Smooth muscle cell (in vitro differentiated cells): ENCODE data around the gene MCF2L. TPM values are rescaled to one million over a fixed set of nuclear protein-coding genes. Genes with fewer than 3 reads are reported as not detected.

ENCODE experiments used
- DNase-seq: peaks from one replicate; lab custom pipeline; 2025; ENCODE audit not compliant: unreplicated experiment; lab: John Stamatoyannopoulos, UW
- H2AFZ ChIP-seq: fragments of 200-600 bp; sonication (generic); 2 replicates; pipeline ENCODE4 v1.6.0; 2016; ENCODE audit warnings: antibody characterized with exemption, low read depth, mild to moderate bottlenecking
- H3F3A ChIP-seq: fragments of 200-600 bp; sonication (generic); 2 replicates; pipeline ENCODE4 v1.6.0; 2017; ENCODE audit warnings: antibody characterized with exemption, low read depth
- H3K27ac ChIP-seq: fragments of 200-600 bp; sonication (generic); 2 replicates; pipeline ENCODE4 v1.5.1; 2016; ENCODE audit warnings: low read depth, mild to moderate bottlenecking
- H3K27me3 ChIP-seq: fragments of 200-600 bp; sonication (generic); 2 replicates; pipeline ENCODE4 v1.6.1; 2016; ENCODE audit warnings: low read depth, mild to moderate bottlenecking
- H3K36me3 ChIP-seq: fragments of 200-600 bp; sonication (generic); 2 replicates; pipeline ENCODE4 v1.5.1; 2016; ENCODE audit warnings: low read depth
- H3K4me1 ChIP-seq: fragments of 200-600 bp; sonication (generic); 2 replicates; pipeline ENCODE4 v1.5.1; 2016; ENCODE audit warnings: low read depth
- H3K4me2 ChIP-seq: fragments of 200-600 bp; sonication (generic); 2 replicates; pipeline ENCODE4 v1.6.0; 2016; ENCODE audit warnings: mild to moderate bottlenecking
- H3K4me3 ChIP-seq: fragments of 200-600 bp; sonication (generic); 2 replicates; pipeline ENCODE4 v1.5.1; 2016; ENCODE audit warnings: mild to moderate bottlenecking
- H3K79me2 ChIP-seq: fragments of 200-600 bp; sonication (generic); 2 replicates; pipeline ENCODE4 v1.6.0; 2016; ENCODE audit warnings: low read depth, mild to moderate bottlenecking
- H3K9ac ChIP-seq: fragments of 200-600 bp; sonication (generic); 2 replicates; pipeline ENCODE4 v1.6.0; 2016; ENCODE audit warnings: low read depth
- H3K9me3 ChIP-seq: fragments of 200-600 bp; sonication (generic); replicated peaks from 2 replicates; pipeline ENCODE4 v1.5.1; 2016; ENCODE audit warnings: low read depth
- H4K20me1 ChIP-seq: fragments of 200-600 bp; sonication (generic); 2 replicates; pipeline ENCODE4 v1.6.0; 2016; ENCODE audit warnings: low read depth
- CTCF ChIP-seq: fragments of 200-600 bp; sonication (generic); IDR thresholded peaks from 2 replicates; pipeline ENCODE4 v1.5.1; 2017; ENCODE audit warnings: borderline replicate concordance, mild to moderate bottlenecking, antibody characterized with exemption; ENCODE audit not compliant: insufficient read depth, poor library complexity, severe bottlenecking
- WGBS: methylation state at CpG from one replicate; pipeline ENCODE4 v1.1.7; 2016; ENCODE audit warnings: low lambda C conversion rate; 5-methylcytosine and 5-hydroxymethylcytosine counted together
- polyA plus RNA-seq: library from polyadenylated mRNA; unstranded; fragments of >200 nt; fragmentation: Nextera tagmentation; extraction: Ambion mirVana; gene quantifications from 2 replicates; pipeline ENCODE4 v1.2.1, GENCODE V29; 2016
- total RNA-seq: library from RNA; depleted of rRNA; stranded (reverse); fragments of >200 nt; gene quantifications from 2 replicates; pipeline ENCODE4 v1.2.3, GENCODE V29; 2014

Gene MCF2L
- total and polyA plus RNA-seq, 2 experiments from 2014 or later: 0.54 to 7.6 TPM

GRCh38 chr13:113060557-113061270 is 91.7 kb downstream of the MCF2L start:
- H3K27me3 ChIP-seq: no peaks in the 10 kb centered on the region
- H3K4me2 ChIP-seq: no peak overlapping the region
- no peak for TF ChIP-seq CTCF
- no peaks in the 10 kb centered on the region for H3K4me1 ChIP-seq
- H3F3A ChIP-seq: no peaks in the 10 kb centered on the region
- no peaks in the 10 kb centered on the region for H3K36me3 ChIP-seq
- no peaks in the 10 kb centered on the region for H4K20me1 ChIP-seq
- no peak overlapping the region for H3K27ac ChIP-seq
- no peaks in the 10 kb centered on the region for H3K79me2 ChIP-seq
- no peak for DNase-seq
- no peaks in the 10 kb centered on the region for H3K9me3 ChIP-seq
- H2AFZ ChIP-seq: no peak overlapping the region
- no peak overlapping the region for H3K9ac ChIP-seq
- no peak overlapping the region for H3K4me3 ChIP-seq
- 90% methylated on average over 34 of the region's 34 CpGs for WGBS

GRCh38 chr13:113061271-113061625 is 92.2 kb downstream of the MCF2L start:
- no peak overlapping the region for H3K9ac ChIP-seq
- no peak for TF ChIP-seq CTCF
- no peak overlapping the region for H3K4me3 ChIP-seq
- 96% methylated on average over 9 of the region's 9 CpGs for WGBS
- H2AFZ ChIP-seq: no peak overlapping the region
- H4K20me1 ChIP-seq: no peaks in the 10 kb centered on the region
- H3F3A ChIP-seq: no peaks in the 10 kb centered on the region
- H3K4me1 ChIP-seq: no peaks in the 10 kb centered on the region
- no peak for DNase-seq
- H3K9me3 ChIP-seq: no peaks in the 10 kb centered on the region
- no peaks in the 10 kb centered on the region for H3K27me3 ChIP-seq
- H3K27ac ChIP-seq: no peak overlapping the region
- no peaks in the 10 kb centered on the region for H3K79me2 ChIP-seq
- no peaks in the 10 kb centered on the region for H3K36me3 ChIP-seq
- H3K4me2 ChIP-seq: no peak overlapping the region

- DNase-seq: no peak
- Histone ChIP-seq H3K79me2 (no peaks in the 10 kb centered on the region), H3K4me1 (no peaks in the 10 kb centered on the region), H3K9ac (no peak overlapping the region), H3K27me3 (no peaks in the 10 kb centered on the region), H3K36me3 (no peaks in the 10 kb centered on the region), H4K20me1 (no peaks in the 10 kb centered on the region), H3K27ac (no peak overlapping the region), H3F3A (no peaks in the 10 kb centered on the region), H3K4me3 (no peak overlapping the region), H2AFZ (no peak overlapping the region), H3K4me2 (no peak overlapping the region), H3K9me3 (no peaks in the 10 kb centered on the region)
- no peak for TF ChIP-seq CTCF
- 96% methylated on average over 13 of the region's 14 CpGs for WGBS
Observed at GRCh38 chr13:113061796-113062425, 92.9 kb downstream of the MCF2L start.

DNA sequence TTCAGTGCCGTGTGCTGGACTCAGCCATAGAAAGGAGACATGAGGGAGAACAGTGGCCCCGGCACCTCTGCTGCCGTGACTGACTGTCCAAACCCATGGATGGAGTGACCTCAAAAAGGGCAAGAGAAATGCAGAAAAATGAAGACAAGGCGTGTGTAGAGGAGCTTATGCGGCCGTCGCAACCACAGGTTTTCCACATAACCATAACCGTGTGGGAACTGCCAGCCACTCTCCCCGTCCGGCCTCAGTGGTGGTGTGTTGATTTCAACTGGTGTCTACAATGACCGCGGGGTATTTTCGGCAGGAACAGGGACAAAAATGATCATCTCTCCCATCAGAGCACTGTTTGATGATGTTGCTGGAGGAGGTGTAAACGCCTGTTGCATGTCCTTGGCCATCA is 93.7 kb downstream of the MCF2L start:
- DNase-seq: no peak

More for the DNA sequence above, 93.7 kb downstream of the MCF2L start:
- Histone ChIP-seq H3K4me3 (no peak overlapping the region), H3K27me3 (no peaks in the 10 kb centered on the region), H4K20me1 (no peaks in the 10 kb centered on the region), H3K27ac (no peak overlapping the region), H3K9me3 (no peaks in the 10 kb centered on the region), H3K4me2 (no peak overlapping the region), H3K9ac (no peak overlapping the region), H3K4me1 (no peaks in the 10 kb centered on the region), H3F3A (no peaks in the 10 kb centered on the region), H3K36me3 (no peaks in the 10 kb centered on the region), H2AFZ (no peak overlapping the region), H3K79me2 (no peaks in the 10 kb centered on the region)
- TF ChIP-seq CTCF: no peak
- 96% methylated on average over 14 of the region's 14 CpGs for WGBS
